WTC11 (cell line): ENCODE results near the gene KDM1A. TPM values are rescaled to one million over a fixed set of nuclear protein-coding genes. Genes with fewer than 3 reads are reported as not detected.
A peak's percentile ranks its signal among the peaks of the same experiment; 100 is the strongest.

Experiments
- ATAC-seq: fragments of 200-7000 bp; cut with Tn5 transposase; 2 replicates; pipeline ENCODE4 v1.10.0; 2021; ENCODE audit warnings: mild to moderate bottlenecking, moderate library complexity
- CTCF ChIA-PET: fragments of 300-600 bp; sonication (Branson Sonifier 250); formaldehyde crosslinking; loops from one replicate; lab custom pipeline; 2021; ENCODE audit warnings: antibody characterized with exemption; lab: Charles Lee
- POLR2A ChIA-PET: fragments of 350-600 bp; sonication (Branson Sonifier 250); formaldehyde crosslinking; loops from one replicate; lab custom pipeline; 2021; ENCODE audit warnings: antibody characterized with exemption; lab: Charles Lee
- DNase-seq: peaks from one replicate; pipeline ENCODE4 v3.0.0; 2021; ENCODE audit warnings: low spot score
- H3K27ac Mint-ChIP-seq: 2 replicates; pipeline ENCODE4 v1.8.0; 2021; ENCODE audit warnings: mixed read lengths
- H3K27me3 Mint-ChIP-seq: 2 replicates; pipeline ENCODE4 v1.8.0; 2021; ENCODE audit warnings: low read depth, mild to moderate bottlenecking, moderate library complexity, mixed read lengths
- H3K36me3 Mint-ChIP-seq: 2 replicates; pipeline ENCODE4 v1.8.0; 2021; ENCODE audit warnings: mixed read lengths
- H3K4me1 Mint-ChIP-seq: 2 replicates; pipeline ENCODE4 v1.8.0; 2022; ENCODE audit warnings: mixed read lengths
- H3K4me3 Mint-ChIP-seq: 2 replicates; pipeline ENCODE4 v1.8.0; 2021; ENCODE audit warnings: mild to moderate bottlenecking, moderate library complexity, mixed read lengths
- H3K9me3 Mint-ChIP-seq: 2 replicates; pipeline ENCODE4 v1.8.0; 2021; ENCODE audit warnings: mixed read lengths
- AR ChIP-seq: fragments of 250-450 bp; sonication (Bioruptor Pico); IDR thresholded peaks from 2 replicates; pipeline ENCODE4 v1.9.0; 2021; ENCODE audit warnings: mild to moderate bottlenecking
- ATF3 ChIP-seq: sonication (generic); formaldehyde crosslinking; conservative IDR thresholded peaks from 2 replicates; pipeline ENCODE4 v1.8.1; 2022; ENCODE audit warnings: mild to moderate bottlenecking, missing genetic modification reagents
- ATF6 ChIP-seq: sonication (generic); formaldehyde crosslinking; IDR thresholded peaks from 2 replicates; pipeline ENCODE4 v1.8.1; 2023; ENCODE audit warnings: mild to moderate bottlenecking, missing genetic modification reagents
- CREM ChIP-seq: sonication (generic); formaldehyde crosslinking; IDR thresholded peaks from 2 replicates; pipeline ENCODE4 v1.8.1; 2022; ENCODE audit warnings: mild to moderate bottlenecking, missing genetic modification reagents, moderate library complexity
- CTCF ChIP-seq: fragments of 200-600 bp; IDR thresholded peaks from 2 replicates; pipeline ENCODE4 v1.8.0; 2022; ENCODE audit warnings: antibody characterized with exemption
- E2F4 ChIP-seq: sonication (generic); formaldehyde crosslinking; IDR thresholded peaks from 2 replicates; pipeline ENCODE4 v1.8.1; 2022; ENCODE audit warnings: low read depth, mild to moderate bottlenecking, moderate library complexity, missing genetic modification reagents, borderline replicate concordance
- E2F5 ChIP-seq: sonication (generic); formaldehyde crosslinking; IDR thresholded peaks from 2 replicates; pipeline ENCODE4 v1.8.1; 2022; ENCODE audit warnings: mild to moderate bottlenecking, moderate library complexity, missing genetic modification reagents
- ERG ChIP-seq: fragments of 250-450 bp; sonication (Bioruptor Pico); IDR thresholded peaks from 2 replicates; pipeline ENCODE4 v1.8.0; 2021; ENCODE audit warnings: mild to moderate bottlenecking
- ESRRA ChIP-seq: sonication (generic); formaldehyde crosslinking; IDR thresholded peaks from 2 replicates; pipeline ENCODE4 v1.8.1; 2022; ENCODE audit warnings: mild to moderate bottlenecking, missing genetic modification reagents, borderline replicate concordance
- FOXJ3 ChIP-seq: sonication (generic); formaldehyde crosslinking; IDR thresholded peaks from 2 replicates; pipeline ENCODE4 v1.9.0; 2021; ENCODE audit warnings: missing genetic modification reagents, mild to moderate bottlenecking, borderline replicate concordance
- GTF2I ChIP-seq: fragments of 250-450 bp; sonication (Bioruptor Pico); conservative IDR thresholded peaks from 2 replicates; pipeline ENCODE4 v1.4.0; 2021; ENCODE audit warnings: mild to moderate bottlenecking
- HMGXB4 ChIP-seq: sonication (generic); formaldehyde crosslinking; IDR thresholded peaks from 2 replicates; pipeline ENCODE4 v1.8.1; 2023; ENCODE audit warnings: mild to moderate bottlenecking, moderate library complexity, missing genetic modification reagents
- MLX ChIP-seq: sonication (generic); formaldehyde crosslinking; IDR thresholded peaks from 2 replicates; pipeline ENCODE4 v1.8.1; 2023; ENCODE audit warnings: mild to moderate bottlenecking, missing genetic modification reagents, moderate library complexity
- OVOL2 ChIP-seq: fragments of 250-450 bp; sonication (Bioruptor Pico); IDR thresholded peaks from 2 replicates; pipeline ENCODE4 v1.9.0; 2021; ENCODE audit warnings: mild to moderate bottlenecking, borderline replicate concordance
- RORB ChIP-seq: fragments of 250-450 bp; sonication (Bioruptor Pico); IDR thresholded peaks from 2 replicates; pipeline ENCODE4 v1.9.0; 2021; ENCODE audit warnings: mild to moderate bottlenecking
- USF2 ChIP-seq: sonication (generic); formaldehyde crosslinking; IDR thresholded peaks from 2 replicates; pipeline ENCODE4 v1.8.1; 2023; ENCODE audit warnings: mild to moderate bottlenecking, missing genetic modification reagents, moderate library complexity
- ZNF138 ChIP-seq: sonication (generic); formaldehyde crosslinking; conservative IDR thresholded peaks from 2 replicates; pipeline ENCODE4 v1.8.1; 2022; ENCODE audit warnings: mild to moderate bottlenecking, moderate library complexity, missing genetic modification reagents
- ZNF396 ChIP-seq: fragments of 250-450 bp; sonication (Bioruptor Pico); IDR thresholded peaks from 2 replicates; pipeline ENCODE4 v1.8.0; 2021; ENCODE audit warnings: mild to moderate bottlenecking, moderate library complexity, borderline replicate concordance
- ZSCAN18 ChIP-seq: fragments of 250-450 bp; sonication (Bioruptor Pico); IDR thresholded peaks from 2 replicates; pipeline ENCODE4 v2.1.2; 2022; ENCODE audit warnings: mild to moderate bottlenecking, moderate library complexity
- total RNA-seq: library from RNA; stranded (reverse); gene quantifications from 3 replicates; pipeline ENCODE4 v1.2.3, GENCODE V29; 2021

KDM1A gene
- total RNA-seq, 1 experiment from 2014 or later, result 226 TPM

GRCh38 chr1:22971161-22971560, 48.1 kb upstream of the KDM1A start (continued):
- TF ChIP-seq ERG (CRISPR knock-in tag) (no peak), CTCF (no peak), ATF3 (CRISPR knock-in tag) (no peak), E2F4 (CRISPR knock-in tag) (no peak), RORB (CRISPR knock-in tag) (no peak), ZSCAN18 (CRISPR knock-in tag) (no peak), ZNF396 (CRISPR knock-in tag) (no peak), ZNF138 (no peak), AR (CRISPR knock-in tag) (no peak), ATF6 (CRISPR knock-in tag) (no peak), ESRRA (no peak)

- no peak overlapping the region for H3K4me3 Mint-ChIP-seq
- ATAC-seq (peak; percentile 15; the same call in 1 of the 2 replicates), DNase-seq (no peak)
- peaks cover 17% of the 10 kb centered on the region for H3K4me1 Mint-ChIP-seq
- peaks cover 17% of the 10 kb centered on the region for H3K27me3 Mint-ChIP-seq
- POLR2A ChIA-PET, result interaction anchor here (0.5 kb wide), 1 partner anchor 105 kb away, joined by 3 read pairs; no protein-coding TSS in a partner anchor
- CTCF ChIA-PET, result interaction anchor here (0.6 to 3.2 kb wide), 7 partner anchors 8 to 432 kb away, joined by 3 to 13 read pairs (median 4); partner anchors contain the start of gene HTR1D
- peaks cover 4% of the 10 kb centered on the region for H3K9me3 Mint-ChIP-seq
- H3K27ac Mint-ChIP-seq, result no peak overlapping the region
- H3K36me3 Mint-ChIP-seq, result no peaks in the 10 kb centered on the region
- TF ChIP-seq GTF2I, result no peak
- TF ChIP-seq USF2 (CRISPR knock-in tag), result no peak
- TF ChIP-seq MLX (CRISPR knock-in tag), result no peak
- no peak for TF ChIP-seq E2F5 (CRISPR knock-in tag)
- no peak for TF ChIP-seq OVOL2 (CRISPR knock-in tag)
- no peak for TF ChIP-seq CREM (CRISPR knock-in tag)
- no peak for TF ChIP-seq FOXJ3 (CRISPR knock-in tag)
- no peak for TF ChIP-seq HMGXB4
These were observed 47.5 kb upstream of the KDM1A start for GRCh38 chr1:22971611-22972405.
